HepG2 (cell line): Measurements from ENCODE around the gene SCYGR6. TPM values are rescaled to one million over a fixed set of nuclear protein-coding genes. Genes with fewer than 3 reads are reported as not detected.

Source experiments
- ASH2L ChIP-seq: fragments of 300-600, 200-600 bp; sonication (generic); IDR thresholded peaks from 2 replicates; pipeline ENCODE4 v1.7.0; 2017; ENCODE audit warnings: low read depth, mild to moderate bottlenecking, moderate library complexity, mixed read lengths, low read length; ENCODE audit not compliant: insufficient read length
- FOXP1 ChIP-seq, 2 experiments: fragments of 450-650 bp in 1 of 2; IDR thresholded peaks; 2 replicates each; pipeline ENCODE4 v1.6.1; 2017 to 2018; ENCODE audit warnings: antibody characterized with exemption in 1 of 2
- KDM2A ChIP-seq: sonication (generic); formaldehyde crosslinking; IDR thresholded peaks from 2 replicates; pipeline ENCODE4 v1.4.0; 2020; ENCODE audit warnings: low read depth, missing genetic modification reagents, borderline replicate concordance
- NFKBIZ ChIP-seq: IDR thresholded peaks from 2 replicates; pipeline ENCODE4 v1.6.1; 2018; ENCODE audit warnings: missing genetic modification reagents, missing compliant biosample characterization
- RFX1 ChIP-seq: fragments of 450-650 bp; IDR thresholded peaks from 2 replicates; pipeline ENCODE4 v1.6.1; 2017
- SOX6 ChIP-seq, 2 experiments: fragments of 450-650 bp in 1 of 2; sonication (generic) in 1 of 2; formaldehyde crosslinking in 1 of 2; IDR thresholded peaks; 2 replicates each; pipeline versions ENCODE4 v1.4.0 to v1.6.1; 2017 to 2020; ENCODE audit warnings: antibody characterized with exemption in 1 of 2, mild to moderate bottlenecking in 1 of 2, missing genetic modification reagents in 1 of 2
- SP4 ChIP-seq: sonication (generic); formaldehyde crosslinking; IDR thresholded peaks from 2 replicates; pipeline ENCODE4 v1.8.1; 2023; ENCODE audit warnings: mild to moderate bottlenecking, missing genetic modification reagents
- STAG1 ChIP-seq: sonication (generic); formaldehyde crosslinking; IDR thresholded peaks from 2 replicates; pipeline ENCODE4 v1.4.0; 2020; ENCODE audit warnings: missing genetic modification reagents
- ZFP41 ChIP-seq: sonication (generic); formaldehyde crosslinking; IDR thresholded peaks from 2 replicates; pipeline ENCODE4 v1.4.0; 2020; ENCODE audit warnings: mild to moderate bottlenecking, missing genetic modification reagents, borderline replicate concordance
- ZNF143 ChIP-seq: sonication (generic); formaldehyde crosslinking; IDR thresholded peaks from 2 replicates; pipeline ENCODE4 v1.4.0; 2020; ENCODE audit warnings: missing genetic modification reagents
- ZNF501 ChIP-seq: sonication (generic); formaldehyde crosslinking; IDR thresholded peaks from 2 replicates; pipeline ENCODE4 v1.5.1; 2020; ENCODE audit warnings: mild to moderate bottlenecking, moderate library complexity, missing genetic modification reagents
- ZNF530 ChIP-seq: sonication (generic); formaldehyde crosslinking; IDR thresholded peaks from 2 replicates; pipeline ENCODE4 v1.5.0; 2020; ENCODE audit warnings: low read depth, mild to moderate bottlenecking, missing genetic modification reagents
- ZNF547 ChIP-seq: sonication (generic); formaldehyde crosslinking; IDR thresholded peaks from 2 replicates; pipeline ENCODE4 v1.5.1; 2020; ENCODE audit warnings: mild to moderate bottlenecking, missing genetic modification reagents
- ZNF616 ChIP-seq: sonication (generic); formaldehyde crosslinking; IDR thresholded peaks from 2 replicates; pipeline ENCODE4 v1.5.0; 2020; ENCODE audit warnings: low read depth, mild to moderate bottlenecking, missing genetic modification reagents
- ZNF670 ChIP-seq: sonication (generic); formaldehyde crosslinking; IDR thresholded peaks from 2 replicates; pipeline ENCODE4 v1.8.0; 2022; ENCODE audit warnings: mild to moderate bottlenecking, missing genetic modification reagents, borderline replicate concordance
- polyA plus RNA-seq, 8 experiments: library from polyadenylated mRNA; depleted of rRNA in 3 of 8; stranded (reverse) in 7 of 8; unstranded in 1 of 8; fragments of >200 nt; fragmentation: Illumina TruSeq in 4 of 8; extraction: Trizol in 4 of 8; gene quantifications; 2 replicates each; pipeline versions ENCODE4 v1.2.1 to v1.2.3, GENCODE V29; 2011 to 2016; ENCODE audit warnings: low read depth in 4 of 8, missing spikeins in 1 of 8, mixed read lengths in 1 of 8; ENCODE audit not compliant: insufficient read depth in 1 of 8
- total RNA-seq, 5 experiments: library from RNA; depleted of rRNA; stranded (reverse); fragments of >200 nt; fragmentation: Illumina TruSeq; extraction: Trizol; gene quantifications; 2 replicates each; pipeline ENCODE4 v1.2.3, GENCODE V29; 2016; ENCODE audit warnings: low read depth in 1 of 5
- TF ChIP-seq, protein P1 (sequence below): IDR thresholded peaks from 2 replicates; pipeline ENCODE4 v1.6.1; 2016; ENCODE audit warnings: low read depth, missing genetic modification reagents, missing compliant biosample characterization
- TF ChIP-seq, protein P2 (sequence below): sonication (generic); formaldehyde crosslinking; IDR thresholded peaks from 2 replicates; pipeline ENCODE4 v1.4.0; 2020; ENCODE audit warnings: mild to moderate bottlenecking, missing genetic modification reagents
- TF ChIP-seq, protein P3 (sequence below): sonication (generic); formaldehyde crosslinking; IDR thresholded peaks from 2 replicates; pipeline ENCODE4 v1.4.0; 2020; ENCODE audit warnings: mild to moderate bottlenecking, missing genetic modification reagents
- TF ChIP-seq, protein P4 (sequence below): sonication (generic); formaldehyde crosslinking; IDR thresholded peaks from 2 replicates; pipeline ENCODE4 v1.4.0; 2020; ENCODE audit warnings: missing genetic modification reagents
- TF ChIP-seq, protein P5 (sequence below), 2 experiments: sonication (generic) in 1 of 2; formaldehyde crosslinking in 1 of 2; IDR thresholded peaks; 2 replicates each; pipeline versions ENCODE4 v1.4.0 to v1.6.1; 2018 to 2020; ENCODE audit warnings: missing genetic modification reagents in 2 of 2, borderline replicate concordance in 1 of 2, low read depth in 1 of 2, mild to moderate bottlenecking in 1 of 2, missing biosample characterization in 1 of 2

Gene SCYGR6
- total and polyA plus RNA-seq, 2 of the 13 experiments (the other 11 are each of a cell fraction or from before 2014, with no cell fraction given): not detected

DNA sequence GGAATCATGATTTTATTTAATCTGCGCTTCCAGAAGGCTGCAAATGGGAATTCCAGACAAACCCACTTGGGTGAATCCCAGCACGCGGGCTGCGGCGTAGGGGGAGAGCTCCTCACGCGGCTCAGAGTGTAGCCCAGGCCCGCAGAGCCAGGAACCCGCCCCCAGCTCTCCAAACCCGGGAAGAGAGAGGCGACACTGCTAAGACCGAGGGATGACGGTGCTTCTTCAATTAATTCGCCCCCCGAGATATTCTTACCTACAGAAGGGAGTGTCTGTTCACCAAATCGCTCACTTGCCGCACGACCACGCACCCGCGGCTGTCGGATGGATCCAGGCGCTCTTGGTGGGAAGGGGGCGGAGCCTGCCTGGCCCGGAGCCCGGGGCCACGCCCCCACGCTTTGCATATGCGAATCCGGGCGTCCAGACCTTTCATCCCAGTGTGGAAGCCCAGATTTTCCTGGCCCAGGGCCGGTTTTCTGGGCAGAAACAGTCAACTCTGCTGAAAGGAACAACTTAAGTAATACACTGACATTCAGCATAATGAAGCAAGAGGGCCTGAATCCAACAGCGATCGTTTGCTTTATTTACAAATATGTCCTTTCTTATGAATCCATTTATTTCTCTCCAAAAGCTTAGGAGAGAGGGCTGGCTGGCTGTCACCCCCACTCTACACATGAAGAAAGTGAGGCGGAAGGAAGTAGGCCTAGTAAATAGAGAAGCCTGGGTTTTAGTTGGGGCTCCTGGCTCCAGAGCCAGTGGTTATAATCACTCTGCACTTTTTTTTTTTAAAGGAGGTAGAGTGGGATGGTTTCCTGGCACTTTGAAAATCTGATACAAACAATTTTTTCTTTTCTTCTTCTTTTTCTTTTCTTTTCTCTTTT is 6.6 kb downstream of the SCYGR6 start, which contains the start of gene SLC19A3 (continued):
- TF ChIP-seq, protein P1, sequence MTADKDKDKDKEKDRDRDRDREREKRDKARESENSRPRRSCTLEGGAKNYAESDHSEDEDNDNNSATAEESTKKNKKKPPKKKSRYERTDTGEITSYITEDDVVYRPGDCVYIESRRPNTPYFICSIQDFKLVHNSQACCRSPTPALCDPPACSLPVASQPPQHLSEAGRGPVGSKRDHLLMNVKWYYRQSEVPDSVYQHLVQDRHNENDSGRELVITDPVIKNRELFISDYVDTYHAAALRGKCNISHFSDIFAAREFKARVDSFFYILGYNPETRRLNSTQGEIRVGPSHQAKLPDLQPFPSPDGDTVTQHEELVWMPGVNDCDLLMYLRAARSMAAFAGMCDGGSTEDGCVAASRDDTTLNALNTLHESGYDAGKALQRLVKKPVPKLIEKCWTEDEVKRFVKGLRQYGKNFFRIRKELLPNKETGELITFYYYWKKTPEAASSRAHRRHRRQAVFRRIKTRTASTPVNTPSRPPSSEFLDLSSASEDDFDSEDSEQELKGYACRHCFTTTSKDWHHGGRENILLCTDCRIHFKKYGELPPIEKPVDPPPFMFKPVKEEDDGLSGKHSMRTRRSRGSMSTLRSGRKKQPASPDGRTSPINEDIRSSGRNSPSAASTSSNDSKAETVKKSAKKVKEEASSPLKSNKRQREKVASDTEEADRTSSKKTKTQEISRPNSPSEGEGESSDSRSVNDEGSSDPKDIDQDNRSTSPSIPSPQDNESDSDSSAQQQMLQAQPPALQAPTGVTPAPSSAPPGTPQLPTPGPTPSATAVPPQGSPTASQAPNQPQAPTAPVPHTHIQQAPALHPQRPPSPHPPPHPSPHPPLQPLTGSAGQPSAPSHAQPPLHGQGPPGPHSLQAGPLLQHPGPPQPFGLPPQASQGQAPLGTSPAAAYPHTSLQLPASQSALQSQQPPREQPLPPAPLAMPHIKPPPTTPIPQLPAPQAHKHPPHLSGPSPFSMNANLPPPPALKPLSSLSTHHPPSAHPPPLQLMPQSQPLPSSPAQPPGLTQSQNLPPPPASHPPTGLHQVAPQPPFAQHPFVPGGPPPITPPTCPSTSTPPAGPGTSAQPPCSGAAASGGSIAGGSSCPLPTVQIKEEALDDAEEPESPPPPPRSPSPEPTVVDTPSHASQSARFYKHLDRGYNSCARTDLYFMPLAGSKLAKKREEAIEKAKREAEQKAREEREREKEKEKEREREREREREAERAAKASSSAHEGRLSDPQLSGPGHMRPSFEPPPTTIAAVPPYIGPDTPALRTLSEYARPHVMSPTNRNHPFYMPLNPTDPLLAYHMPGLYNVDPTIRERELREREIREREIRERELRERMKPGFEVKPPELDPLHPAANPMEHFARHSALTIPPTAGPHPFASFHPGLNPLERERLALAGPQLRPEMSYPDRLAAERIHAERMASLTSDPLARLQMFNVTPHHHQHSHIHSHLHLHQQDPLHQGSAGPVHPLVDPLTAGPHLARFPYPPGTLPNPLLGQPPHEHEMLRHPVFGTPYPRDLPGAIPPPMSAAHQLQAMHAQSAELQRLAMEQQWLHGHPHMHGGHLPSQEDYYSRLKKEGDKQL (CRISPR knock-in tag): no peak
- TF ChIP-seq SP4 (CRISPR knock-in tag): peak; percentile 79
- TF ChIP-seq, protein P2, sequence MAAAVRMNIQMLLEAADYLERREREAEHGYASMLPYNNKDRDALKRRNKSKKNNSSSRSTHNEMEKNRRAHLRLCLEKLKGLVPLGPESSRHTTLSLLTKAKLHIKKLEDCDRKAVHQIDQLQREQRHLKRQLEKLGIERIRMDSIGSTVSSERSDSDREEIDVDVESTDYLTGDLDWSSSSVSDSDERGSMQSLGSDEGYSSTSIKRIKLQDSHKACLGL (CRISPR knock-in tag): peak; percentile 49; the same call in 1 of the 2 replicates
- TF ChIP-seq, protein P3, sequence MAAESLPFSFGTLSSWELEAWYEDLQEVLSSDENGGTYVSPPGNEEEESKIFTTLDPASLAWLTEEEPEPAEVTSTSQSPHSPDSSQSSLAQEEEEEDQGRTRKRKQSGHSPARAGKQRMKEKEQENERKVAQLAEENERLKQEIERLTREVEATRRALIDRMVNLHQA (CRISPR knock-in tag): no peak
- TF ChIP-seq SOX6 (IDR thresholded peaks at IDR 0.05): no peak
- TF ChIP-seq SOX6 (CRISPR knock-in tag; IDR thresholded peaks at IDR 0.05): peak; percentile 28; the same call in 1 of the 2 replicates
- TF ChIP-seq ZNF670: peak; percentile 72; the same call in 1 of the 2 replicates
- peak; percentile 78 for TF ChIP-seq ZNF501 (CRISPR knock-in tag)
- TF ChIP-seq, protein P4, sequence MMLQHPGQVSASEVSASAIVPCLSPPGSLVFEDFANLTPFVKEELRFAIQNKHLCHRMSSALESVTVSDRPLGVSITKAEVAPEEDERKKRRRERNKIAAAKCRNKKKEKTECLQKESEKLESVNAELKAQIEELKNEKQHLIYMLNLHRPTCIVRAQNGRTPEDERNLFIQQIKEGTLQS: no peak
- TF ChIP-seq KDM2A (CRISPR knock-in tag): 0 out of 2 replicates have a peak, but pooled peaks have one; percentile 62
- TF ChIP-seq ZNF616: no peak
- TF ChIP-seq FOXP1 (IDR thresholded peaks at IDR 0.05): no peak
- TF ChIP-seq FOXP1 (CRISPR knock-in tag; IDR thresholded peaks at IDR 0.05): no peak
- TF ChIP-seq, protein P5, sequence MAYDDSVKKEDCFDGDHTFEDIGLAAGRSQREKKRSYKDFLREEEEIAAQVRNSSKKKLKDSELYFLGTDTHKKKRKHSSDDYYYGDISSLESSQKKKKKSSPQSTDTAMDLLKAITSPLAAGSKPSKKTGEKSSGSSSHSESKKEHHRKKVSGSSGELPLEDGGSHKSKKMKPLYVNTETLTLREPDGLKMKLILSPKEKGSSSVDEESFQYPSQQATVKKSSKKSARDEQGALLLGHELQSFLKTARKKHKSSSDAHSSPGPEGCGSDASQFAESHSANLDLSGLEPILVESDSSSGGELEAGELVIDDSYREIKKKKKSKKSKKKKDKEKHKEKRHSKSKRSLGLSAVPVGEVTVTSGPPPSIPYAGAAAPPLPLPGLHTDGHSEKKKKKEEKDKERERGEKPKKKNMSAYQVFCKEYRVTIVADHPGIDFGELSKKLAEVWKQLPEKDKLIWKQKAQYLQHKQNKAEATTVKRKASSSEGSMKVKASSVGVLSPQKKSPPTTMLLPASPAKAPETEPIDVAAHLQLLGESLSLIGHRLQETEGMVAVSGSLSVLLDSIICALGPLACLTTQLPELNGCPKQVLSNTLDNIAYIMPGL (CRISPR knock-in tag; IDR thresholded peaks at IDR 0.05; ENCODE audit: borderline replicate concordance in 1 of 2, low read depth in 1 of 2): peak; percentile 46; a peak in 1 of 4 replicates
- no peak for TF ChIP-seq RFX1
- TF ChIP-seq ZNF547: no peak
- TF ChIP-seq STAG1 (CRISPR knock-in tag): no peak
- TF ChIP-seq ZFP41 (CRISPR knock-in tag): no peak
- TF ChIP-seq ZNF530: no peak
- peak; percentile 41 for TF ChIP-seq ASH2L
- peak; percentile 61; the same call in 1 of the 2 replicates for TF ChIP-seq NFKBIZ (CRISPR knock-in tag)
- TF ChIP-seq ZNF143 (CRISPR knock-in tag): no peak
